HL-60 (cell line): ENCODE measurements around the gene MARK1.

Experiments used
- CTCF ChIP-seq: IDR thresholded peaks from one replicate; pipeline ENCODE4 v1.5.1; 2011; ENCODE audit warnings: low read length, control low read depth, inconsistent platforms; ENCODE audit not compliant: insufficient read depth
- SPI1 ChIP-seq: IDR thresholded peaks from 2 replicates; pipeline ENCODE4 v1.6.1; 2012; ENCODE audit warnings: low read depth, mild to moderate bottlenecking, borderline replicate concordance

- no peak for TF ChIP-seq SPI1
- TF ChIP-seq CTCF: no peak
Measured at GRCh38 chr1:220595179-220595578, 67.2 kb downstream of the MARK1 start.
